HepG2 (cell line): ENCODE data around the gene TGFA. TPM values are rescaled to one million over a fixed set of nuclear protein-coding genes. Genes with fewer than 3 reads are reported as not detected.

ENCODE experiments used
- FOSL2 ChIP-seq: sonication (generic); formaldehyde crosslinking; IDR thresholded peaks from 2 replicates; pipeline ENCODE4 v1.4.0; 2020; ENCODE audit warnings: missing genetic modification reagents
- FOXA1 ChIP-seq, 2 experiments: fragments of 450-650 bp in 1 of 2; sonication (generic) in 1 of 2; formaldehyde crosslinking in 1 of 2; IDR thresholded peaks; 2 replicates each; pipeline versions ENCODE4 v1.4.0 to v1.6.1; 2016 to 2020; ENCODE audit warnings: missing genetic modification reagents in 1 of 2
- FOXM1 ChIP-seq: sonication (generic); formaldehyde crosslinking; IDR thresholded peaks from 2 replicates; pipeline ENCODE4 v1.5.0; 2020; ENCODE audit warnings: missing genetic modification reagents
- MATR3 ChIP-seq: sonication (generic); formaldehyde crosslinking; IDR thresholded peaks from 2 replicates; pipeline ENCODE4 v1.4.0; 2020; ENCODE audit warnings: missing genetic modification reagents
- MZF1 ChIP-seq: sonication (generic); formaldehyde crosslinking; IDR thresholded peaks from 2 replicates; pipeline ENCODE4 v1.8.1; 2023; ENCODE audit warnings: mild to moderate bottlenecking, missing genetic modification reagents, borderline replicate concordance
- ZFP37 ChIP-seq: sonication (generic); formaldehyde crosslinking; IDR thresholded peaks from 2 replicates; pipeline ENCODE4 v1.4.0; 2020; ENCODE audit warnings: missing genetic modification reagents, borderline replicate concordance
- ZNF674 ChIP-seq: sonication (generic); formaldehyde crosslinking; IDR thresholded peaks from 2 replicates; pipeline ENCODE4 v1.5.0; 2020; ENCODE audit warnings: low read depth, mild to moderate bottlenecking, missing genetic modification reagents
- polyA plus RNA-seq, 8 experiments: library from polyadenylated mRNA; depleted of rRNA in 3 of 8; stranded (reverse) in 7 of 8; unstranded in 1 of 8; fragments of >200 nt; fragmentation: Illumina TruSeq in 4 of 8; extraction: Trizol in 4 of 8; gene quantifications; 2 replicates each; pipeline versions ENCODE4 v1.2.1 to v1.2.3, GENCODE V29; 2011 to 2016; ENCODE audit warnings: low read depth in 4 of 8, missing spikeins in 1 of 8, mixed read lengths in 1 of 8; ENCODE audit not compliant: insufficient read depth in 1 of 8
- total RNA-seq, 5 experiments: library from RNA; depleted of rRNA; stranded (reverse); fragments of >200 nt; fragmentation: Illumina TruSeq; extraction: Trizol; gene quantifications; 2 replicates each; pipeline ENCODE4 v1.2.3, GENCODE V29; 2016; ENCODE audit warnings: low read depth in 1 of 5
- TF ChIP-seq, protein P1 (sequence below): sonication (generic); formaldehyde crosslinking; IDR thresholded peaks from 2 replicates; pipeline ENCODE4 v1.4.0; 2020; ENCODE audit warnings: missing genetic modification reagents
- TF ChIP-seq, protein P2 (sequence below): sonication (generic); formaldehyde crosslinking; IDR thresholded peaks from 2 replicates; pipeline ENCODE4 v1.4.0; 2020; ENCODE audit warnings: missing genetic modification reagents
- TF ChIP-seq, protein P3 (sequence below): sonication (generic); formaldehyde crosslinking; IDR thresholded peaks from 2 replicates; pipeline ENCODE4 v1.5.0; 2020; ENCODE audit warnings: mild to moderate bottlenecking, missing genetic modification reagents
- TF ChIP-seq, protein P4 (sequence below): IDR thresholded peaks from 2 replicates; pipeline ENCODE4 v1.6.1; 2012; ENCODE audit warnings: low read depth, low read length, improper control_type of control experiment
- TF ChIP-seq, protein P5 (sequence below): sonication (generic); formaldehyde crosslinking; IDR thresholded peaks from 2 replicates; pipeline ENCODE4 v1.4.0; 2020; ENCODE audit warnings: mild to moderate bottlenecking, missing genetic modification reagents
- TF ChIP-seq, protein P6 (sequence below): IDR thresholded peaks from 2 replicates; pipeline ENCODE4 v1.6.1; 2016; ENCODE audit warnings: mild to moderate bottlenecking

Gene TGFA
- total and polyA plus RNA-seq, 2 of the 13 experiments (the other 11 are each of a cell fraction or from before 2014, with no cell fraction given): 7.8 to 15.3 TPM

DNA sequence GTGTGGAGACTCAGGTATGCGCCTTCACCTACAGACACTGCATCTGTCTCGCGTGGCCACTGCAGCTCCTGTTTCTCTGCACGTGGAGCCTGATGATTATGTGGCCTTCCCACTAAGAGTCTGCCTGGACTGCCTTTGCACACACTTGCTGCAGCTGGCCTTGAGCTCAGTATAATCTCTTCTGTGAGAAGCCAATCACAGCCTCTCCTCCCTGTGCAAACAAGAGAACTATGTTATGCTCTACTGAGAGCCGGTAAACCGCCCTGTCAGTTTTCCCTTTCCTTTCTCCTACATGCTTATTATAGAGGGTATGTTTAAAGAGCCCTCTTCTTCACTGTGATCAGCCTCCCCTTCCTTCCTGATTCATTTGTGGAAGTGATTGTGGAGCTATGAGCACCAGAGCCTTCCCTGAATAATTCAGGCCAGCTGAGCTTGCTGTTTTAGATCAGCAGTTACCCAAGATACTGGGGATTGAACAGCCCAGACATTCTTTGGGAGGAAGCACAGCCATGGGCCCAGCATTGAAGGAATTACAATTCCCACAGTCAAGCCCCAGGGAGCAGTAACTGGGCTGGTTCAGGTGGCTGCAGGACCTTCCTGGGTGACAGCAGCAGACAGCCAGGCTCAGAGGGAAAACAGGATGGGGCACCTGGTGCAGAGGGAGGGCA, 3.7 kb upstream of the TGFA start (continued):
- TF ChIP-seq, protein P1, sequence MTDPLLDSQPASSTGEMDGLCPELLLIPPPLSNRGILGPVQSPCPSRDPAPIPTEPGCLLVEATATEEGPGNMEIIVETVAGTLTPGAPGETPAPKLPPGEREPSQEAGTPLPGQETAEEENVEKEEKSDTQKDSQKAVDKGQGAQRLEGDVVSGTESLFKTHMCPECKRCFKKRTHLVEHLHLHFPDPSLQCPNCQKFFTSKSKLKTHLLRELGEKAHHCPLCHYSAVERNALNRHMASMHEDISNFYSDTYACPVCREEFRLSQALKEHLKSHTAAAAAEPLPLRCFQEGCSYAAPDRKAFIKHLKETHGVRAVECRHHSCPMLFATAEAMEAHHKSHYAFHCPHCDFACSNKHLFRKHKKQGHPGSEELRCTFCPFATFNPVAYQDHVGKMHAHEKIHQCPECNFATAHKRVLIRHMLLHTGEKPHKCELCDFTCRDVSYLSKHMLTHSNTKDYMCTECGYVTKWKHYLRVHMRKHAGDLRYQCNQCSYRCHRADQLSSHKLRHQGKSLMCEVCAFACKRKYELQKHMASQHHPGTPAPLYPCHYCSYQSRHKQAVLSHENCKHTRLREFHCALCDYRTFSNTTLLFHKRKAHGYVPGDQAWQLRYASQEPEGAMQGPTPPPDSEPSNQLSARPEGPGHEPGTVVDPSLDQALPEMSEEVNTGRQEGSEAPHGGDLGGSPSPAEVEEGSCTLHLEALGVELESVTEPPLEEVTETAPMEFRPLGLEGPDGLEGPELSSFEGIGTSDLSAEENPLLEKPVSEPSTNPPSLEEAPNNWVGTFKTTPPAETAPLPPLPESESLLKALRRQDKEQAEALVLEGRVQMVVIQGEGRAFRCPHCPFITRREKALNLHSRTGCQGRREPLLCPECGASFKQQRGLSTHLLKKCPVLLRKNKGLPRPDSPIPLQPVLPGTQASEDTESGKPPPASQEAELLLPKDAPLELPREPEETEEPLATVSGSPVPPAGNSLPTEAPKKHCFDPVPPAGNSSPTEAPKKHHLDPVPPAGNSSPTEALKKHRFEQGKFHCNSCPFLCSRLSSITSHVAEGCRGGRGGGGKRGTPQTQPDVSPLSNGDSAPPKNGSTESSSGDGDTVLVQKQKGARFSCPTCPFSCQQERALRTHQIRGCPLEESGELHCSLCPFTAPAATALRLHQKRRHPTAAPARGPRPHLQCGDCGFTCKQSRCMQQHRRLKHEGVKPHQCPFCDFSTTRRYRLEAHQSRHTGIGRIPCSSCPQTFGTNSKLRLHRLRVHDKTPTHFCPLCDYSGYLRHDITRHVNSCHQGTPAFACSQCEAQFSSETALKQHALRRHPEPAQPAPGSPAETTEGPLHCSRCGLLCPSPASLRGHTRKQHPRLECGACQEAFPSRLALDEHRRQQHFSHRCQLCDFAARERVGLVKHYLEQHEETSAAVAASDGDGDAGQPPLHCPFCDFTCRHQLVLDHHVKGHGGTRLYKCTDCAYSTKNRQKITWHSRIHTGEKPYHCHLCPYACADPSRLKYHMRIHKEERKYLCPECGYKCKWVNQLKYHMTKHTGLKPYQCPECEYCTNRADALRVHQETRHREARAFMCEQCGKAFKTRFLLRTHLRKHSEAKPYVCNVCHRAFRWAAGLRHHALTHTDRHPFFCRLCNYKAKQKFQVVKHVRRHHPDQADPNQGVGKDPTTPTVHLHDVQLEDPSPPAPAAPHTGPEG (CRISPR knock-in tag): peak; percentile 76; the same call in 1 of the 2 replicates
- TF ChIP-seq, protein P2, sequence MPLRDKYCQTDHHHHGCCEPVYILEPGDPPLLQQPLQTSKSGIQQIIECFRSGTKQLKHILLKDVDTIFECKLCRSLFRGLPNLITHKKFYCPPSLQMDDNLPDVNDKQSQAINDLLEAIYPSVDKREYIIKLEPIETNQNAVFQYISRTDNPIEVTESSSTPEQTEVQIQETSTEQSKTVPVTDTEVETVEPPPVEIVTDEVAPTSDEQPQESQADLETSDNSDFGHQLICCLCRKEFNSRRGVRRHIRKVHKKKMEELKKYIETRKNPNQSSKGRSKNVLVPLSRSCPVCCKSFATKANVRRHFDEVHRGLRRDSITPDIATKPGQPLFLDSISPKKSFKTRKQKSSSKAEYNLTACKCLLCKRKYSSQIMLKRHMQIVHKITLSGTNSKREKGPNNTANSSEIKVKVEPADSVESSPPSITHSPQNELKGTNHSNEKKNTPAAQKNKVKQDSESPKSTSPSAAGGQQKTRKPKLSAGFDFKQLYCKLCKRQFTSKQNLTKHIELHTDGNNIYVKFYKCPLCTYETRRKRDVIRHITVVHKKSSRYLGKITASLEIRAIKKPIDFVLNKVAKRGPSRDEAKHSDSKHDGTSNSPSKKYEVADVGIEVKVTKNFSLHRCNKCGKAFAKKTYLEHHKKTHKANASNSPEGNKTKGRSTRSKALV: peak; percentile 41; the same call in 1 of the 2 replicates
- TF ChIP-seq, protein P3, sequence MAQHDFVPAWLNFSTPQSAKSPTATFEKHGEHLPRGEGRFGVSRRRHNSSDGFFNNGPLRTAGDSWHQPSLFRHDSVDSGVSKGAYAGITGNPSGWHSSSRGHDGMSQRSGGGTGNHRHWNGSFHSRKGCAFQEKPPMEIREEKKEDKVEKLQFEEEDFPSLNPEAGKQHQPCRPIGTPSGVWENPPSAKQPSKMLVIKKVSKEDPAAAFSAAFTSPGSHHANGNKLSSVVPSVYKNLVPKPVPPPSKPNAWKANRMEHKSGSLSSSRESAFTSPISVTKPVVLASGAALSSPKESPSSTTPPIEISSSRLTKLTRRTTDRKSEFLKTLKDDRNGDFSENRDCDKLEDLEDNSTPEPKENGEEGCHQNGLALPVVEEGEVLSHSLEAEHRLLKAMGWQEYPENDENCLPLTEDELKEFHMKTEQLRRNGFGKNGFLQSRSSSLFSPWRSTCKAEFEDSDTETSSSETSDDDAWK (CRISPR knock-in tag): no peak
- TF ChIP-seq, protein P4, sequence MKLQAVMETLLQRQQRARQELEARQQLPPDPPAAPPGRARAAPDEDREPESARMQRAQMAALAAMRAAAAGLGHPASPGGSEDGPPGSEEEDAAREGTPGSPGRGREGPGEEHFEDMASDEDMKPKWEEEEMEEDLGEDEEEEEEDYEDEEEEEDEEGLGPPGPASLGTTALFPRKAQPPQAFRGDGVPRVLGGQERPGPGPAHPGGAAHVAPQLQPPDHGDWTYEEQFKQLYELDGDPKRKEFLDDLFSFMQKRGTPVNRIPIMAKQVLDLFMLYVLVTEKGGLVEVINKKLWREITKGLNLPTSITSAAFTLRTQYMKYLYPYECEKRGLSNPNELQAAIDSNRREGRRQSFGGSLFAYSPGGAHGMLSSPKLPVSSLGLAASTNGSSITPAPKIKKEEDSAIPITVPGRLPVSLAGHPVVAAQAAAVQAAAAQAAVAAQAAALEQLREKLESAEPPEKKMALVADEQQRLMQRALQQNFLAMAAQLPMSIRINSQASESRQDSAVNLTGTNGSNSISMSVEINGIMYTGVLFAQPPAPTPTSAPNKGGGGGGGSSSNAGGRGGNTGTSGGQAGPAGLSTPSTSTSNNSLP: peak; percentile 36; the same call in 1 of the 2 replicates
- TF ChIP-seq, protein P5, sequence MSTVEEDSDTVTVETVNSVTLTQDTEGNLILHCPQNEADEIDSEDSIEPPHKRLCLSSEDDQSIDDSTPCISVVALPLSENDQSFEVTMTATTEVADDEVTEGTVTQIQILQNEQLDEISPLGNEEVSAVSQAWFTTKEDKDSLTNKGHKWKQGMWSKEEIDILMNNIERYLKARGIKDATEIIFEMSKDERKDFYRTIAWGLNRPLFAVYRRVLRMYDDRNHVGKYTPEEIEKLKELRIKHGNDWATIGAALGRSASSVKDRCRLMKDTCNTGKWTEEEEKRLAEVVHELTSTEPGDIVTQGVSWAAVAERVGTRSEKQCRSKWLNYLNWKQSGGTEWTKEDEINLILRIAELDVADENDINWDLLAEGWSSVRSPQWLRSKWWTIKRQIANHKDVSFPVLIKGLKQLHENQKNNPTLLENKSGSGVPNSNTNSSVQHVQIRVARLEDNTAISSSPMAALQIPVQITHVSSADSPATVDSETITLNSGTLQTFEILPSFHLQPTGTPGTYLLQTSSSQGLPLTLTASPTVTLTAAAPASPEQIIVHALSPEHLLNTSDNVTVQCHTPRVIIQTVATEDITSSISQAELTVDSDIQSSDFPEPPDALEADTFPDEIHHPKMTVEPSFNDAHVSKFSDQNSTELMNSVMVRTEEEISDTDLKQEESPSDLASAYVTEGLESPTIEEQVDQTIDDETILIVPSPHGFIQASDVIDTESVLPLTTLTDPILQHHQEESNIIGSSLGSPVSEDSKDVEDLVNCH (CRISPR knock-in tag): no peak
- no peak for TF ChIP-seq MZF1 (CRISPR knock-in tag)
- no peak for TF ChIP-seq FOXA1 (IDR thresholded peaks at IDR 0.05)
- TF ChIP-seq FOXA1 (CRISPR knock-in tag; IDR thresholded peaks at IDR 0.05): peak; percentile 90
- TF ChIP-seq, protein P6, sequence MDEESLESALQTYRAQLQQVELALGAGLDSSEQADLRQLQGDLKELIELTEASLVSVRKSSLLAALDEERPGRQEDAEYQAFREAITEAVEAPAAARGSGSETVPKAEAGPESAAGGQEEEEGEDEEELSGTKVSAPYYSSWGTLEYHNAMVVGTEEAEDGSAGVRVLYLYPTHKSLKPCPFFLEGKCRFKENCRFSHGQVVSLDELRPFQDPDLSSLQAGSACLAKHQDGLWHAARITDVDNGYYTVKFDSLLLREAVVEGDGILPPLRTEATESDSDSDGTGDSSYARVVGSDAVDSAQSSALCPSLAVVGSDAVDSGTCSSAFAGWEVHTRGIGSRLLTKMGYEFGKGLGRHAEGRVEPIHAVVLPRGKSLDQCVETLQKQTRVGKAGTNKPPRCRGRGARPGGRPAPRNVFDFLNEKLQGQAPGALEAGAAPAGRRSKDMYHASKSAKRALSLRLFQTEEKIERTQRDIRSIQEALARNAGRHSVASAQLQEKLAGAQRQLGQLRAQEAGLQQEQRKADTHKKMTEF: peak; percentile 50; the same call in 1 of the 2 replicates
- no peak for TF ChIP-seq ZNF674 (CRISPR knock-in tag)
- TF ChIP-seq MATR3: no peak
- 0 out of 2 replicates have a peak, but pooled peaks have one; percentile 49 for TF ChIP-seq ZFP37
- TF ChIP-seq FOXM1 (CRISPR knock-in tag): no peak
- 0 out of 2 replicates have a peak, but pooled peaks have one; percentile 12 for TF ChIP-seq FOSL2
